ENCODE results near the gene CENPQ.

DNA sequence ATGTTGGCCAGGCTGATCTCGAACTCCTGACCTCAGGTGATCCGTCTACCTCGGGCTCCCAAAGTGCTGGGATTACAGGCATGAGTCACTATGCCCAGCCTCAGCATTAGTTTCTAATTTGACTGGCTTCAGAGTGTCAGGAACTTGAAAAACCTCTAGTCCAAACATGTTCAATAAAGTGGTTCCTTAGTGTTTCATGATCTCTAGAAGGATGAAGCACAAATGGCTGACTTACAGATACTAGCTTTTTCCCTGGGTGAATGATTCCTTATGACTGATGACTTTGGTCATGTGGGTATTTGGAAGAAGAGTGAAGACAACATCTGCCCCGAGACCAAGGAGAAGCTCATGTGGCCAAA is 53.0 kb downstream of the CENPQ start:
- no peak for TF ChIP-seq SIN3A (IDR thresholded peaks at IDR 0.05; ENCODE audit: borderline replicate concordance, insufficient read depth, low read length)
- no peak for TF ChIP-seq TAF1 (IDR thresholded peaks at IDR 0.05; ENCODE audit: borderline replicate concordance, insufficient read depth, low read length)

Measured in PFSK-1 (cell line).